PC-9 (cell line): ENCODE data around the gene FIGN. TPM values are rescaled to one million over a fixed set of nuclear protein-coding genes. Genes with fewer than 3 reads are reported as not detected.

Experiments used
- BruUV-seq: library from RNA; stranded (reverse); fragments of 400-500 nt; replicated peaks from 2 replicates; lab custom pipeline; 2021; lab: Mats Ljungman, UMichigan
- CTCF ChIA-PET: fragments of 300-600 bp; sonication (Branson Sonifier 250); formaldehyde crosslinking; loops from one replicate; lab custom pipeline; 2022; ENCODE audit warnings: antibody characterized with exemption; lab: Charles Lee
- POLR2A ChIA-PET: fragments of 300-600 bp; sonication (Branson Sonifier 250); formaldehyde crosslinking; loops from one replicate; lab custom pipeline; 2022; ENCODE audit warnings: antibody characterized with exemption; ENCODE audit not compliant: unreplicated experiment; lab: Charles Lee
- DNase-seq, 2 experiments: peaks; one replicate each; pipeline versions ENCODE4 v3.0.0 to v3.0.0-alpha.2; 2015 to 2022; ENCODE audit warnings: mixed read lengths in 1 of 2
- H2AFZ ChIP-seq: fragments of 200-600 bp; sonication (generic); 2 replicates; pipeline ENCODE4 v1.8.1; 2017; ENCODE audit warnings: antibody characterized with exemption
- H3F3A ChIP-seq: fragments of 200-600 bp; sonication (generic); 2 replicates; pipeline ENCODE4 v1.8.1; 2017; ENCODE audit warnings: antibody characterized with exemption, mild to moderate bottlenecking, low read depth; ENCODE audit not compliant: insufficient read depth
- H3K27ac ChIP-seq: fragments of 200-600 bp; sonication (generic); 2 replicates; pipeline ENCODE4 v1.6.1; 2016; ENCODE audit warnings: mixed run types
- H3K27me3 ChIP-seq: fragments of 200-600 bp; sonication (generic); 2 replicates; pipeline ENCODE4 v1.6.1; 2016; ENCODE audit warnings: low read depth, mixed run types; ENCODE audit not compliant: insufficient read depth
- H3K36me3 ChIP-seq: fragments of 200-600 bp; sonication (generic); 2 replicates; pipeline ENCODE4 v1.6.1; 2016; ENCODE audit warnings: low read depth, mixed run types
- H3K4me1 ChIP-seq: fragments of 200-600 bp; sonication (generic); replicated peaks from 2 replicates; pipeline ENCODE4 v1.6.1; 2016; ENCODE audit warnings: mixed run types; ENCODE audit not compliant: insufficient read depth
- H3K4me2 ChIP-seq: fragments of 200-600 bp; sonication (generic); 2 replicates; pipeline ENCODE4 v1.6.1; 2017; ENCODE audit warnings: mixed run types
- H3K4me3 ChIP-seq: fragments of 200-600 bp; sonication (generic); 2 replicates; pipeline ENCODE4 v1.6.1; 2016; ENCODE audit warnings: mixed run types
- H3K79me2 ChIP-seq: fragments of 200-600 bp; sonication (generic); 2 replicates; pipeline ENCODE4 v1.6.1; 2017; ENCODE audit warnings: low read depth, mixed run types
- H3K9me2 ChIP-seq: fragments of 200-600 bp; sonication (generic); 2 replicates; pipeline ENCODE4 v1.8.1; 2017; ENCODE audit warnings: mild to moderate bottlenecking; ENCODE audit not compliant: insufficient read depth
- H3K9me3 ChIP-seq: fragments of 200-600 bp; sonication (generic); 2 replicates; pipeline ENCODE4 v1.8.1; 2016; ENCODE audit warnings: low read depth; ENCODE audit not compliant: insufficient read depth
- H4K20me1 ChIP-seq: fragments of 200-600 bp; sonication (generic); 2 replicates; pipeline ENCODE4 v1.8.1; 2017; ENCODE audit not compliant: insufficient read depth
- CTCF ChIP-seq: fragments of 200-600 bp; sonication (generic); conservative IDR thresholded peaks from 2 replicates; pipeline ENCODE4 v1.6.1; 2017; ENCODE audit warnings: mixed run types, antibody characterized with exemption, mild to moderate bottlenecking, moderate library complexity
- EZH2 ChIP-seq: fragments of 200-600 bp; sonication (generic); IDR thresholded peaks from 2 replicates; pipeline ENCODE4 v1.8.0; 2017; ENCODE audit warnings: antibody characterized with exemption, low read depth
- intact Hi-C: fragments of 100-400 bp; cut with micrococcal nuclease; formaldehyde crosslinking; loops from one replicate; pipeline ENCODE4 v1.10.0; 2022; ENCODE audit not compliant: unreplicated experiment
- total RNA-seq: library from RNA; stranded (reverse); gene quantifications from 2 replicates; pipeline ENCODE4 v1.2.3, GENCODE V29; 2021

The FIGN gene
- total RNA-seq, 1 experiment from 2014 or later, result 7.4 TPM

- Histone ChIP-seq H3K4me1 (peaks cover 10% of the 10 kb centered on the region; the same call in 1 of the 2 replicates), H3K79me2 (no peaks in the 10 kb centered on the region), H3K36me3 (no peaks in the 10 kb centered on the region), H4K20me1 (no peaks in the 10 kb centered on the region), H2AFZ (no peak overlapping the region), H3K9me3 (no peaks in the 10 kb centered on the region), H3K4me3 (no peak overlapping the region), H3K27ac (no peak overlapping the region), H3K4me2 (peak overlapping the region; percentile 26; the same call in 1 of the 2 replicates), H3K9me2 (no peaks in the 10 kb centered on the region), H3F3A (no peaks in the 10 kb centered on the region), H3K27me3 (no peaks in the 10 kb centered on the region)
- TF ChIP-seq EZH2, result no peak
- no TSS peak for BruUV-seq
- ChIA-PET CTCF (no interaction called here), POLR2A (no interaction called here)
- peak in 1 of 2 experiments; percentile 55 for DNase-seq
- intact Hi-C loops, result loop anchor here (10.0 kb wide), 1 partner anchor 92 kb away; no protein-coding TSS in a partner anchor
Observed at GRCh38 chr2:163682695-163683094, 53.1 kb downstream of the FIGN start.

- no peak overlapping the region for H3K27ac ChIP-seq
- intact Hi-C loops, result loop anchor here (10.0 kb wide), 1 partner anchor 93 kb away; no protein-coding TSS in a partner anchor
- H3K9me3 ChIP-seq, result no peaks in the 10 kb centered on the region
- DNase-seq, result no peak
- H3K36me3 ChIP-seq, result no peaks in the 10 kb centered on the region
- H3K4me2 ChIP-seq, result no peak overlapping the region
- ChIA-PET CTCF (no interaction called here), POLR2A (no interaction called here)
- TF ChIP-seq CTCF (no peak), EZH2 (no peak)
- H3F3A ChIP-seq, result no peaks in the 10 kb centered on the region
- H3K27me3 ChIP-seq, result no peaks in the 10 kb centered on the region
- H2AFZ ChIP-seq, result no peak overlapping the region
- H4K20me1 ChIP-seq, result no peaks in the 10 kb centered on the region
- H3K4me3 ChIP-seq, result no peak overlapping the region
- H3K9me2 ChIP-seq, result no peaks in the 10 kb centered on the region
- no TSS peak for BruUV-seq
- H3K79me2 ChIP-seq, result no peaks in the 10 kb centered on the region
- peaks cover 10% of the 10 kb centered on the region; the same call in 1 of the 2 replicates for H3K4me1 ChIP-seq
Observed at GRCh38 chr2:163681745-163682144, 54.1 kb downstream of the FIGN start.

GRCh38 chr2:163675388-163675787, 60.4 kb downstream of the FIGN start:
- intact Hi-C loops, result no loop called here
- no peak overlapping the region for H3K4me2 ChIP-seq
- H3K36me3 ChIP-seq, result no peaks in the 10 kb centered on the region
- H3K9me3 ChIP-seq, result no peaks in the 10 kb centered on the region
- H3K4me1 ChIP-seq, result no peaks in the 10 kb centered on the region
- no peaks in the 10 kb centered on the region for H4K20me1 ChIP-seq
- H3K9me2 ChIP-seq, result no peaks in the 10 kb centered on the region
- no peaks in the 10 kb centered on the region for H3F3A ChIP-seq
- no TSS peak for BruUV-seq
- H3K4me3 ChIP-seq, result no peak overlapping the region
- no peak overlapping the region for H2AFZ ChIP-seq
- POLR2A ChIA-PET, result no interaction called here
- H3K79me2 ChIP-seq, result no peaks in the 10 kb centered on the region
- CTCF ChIA-PET, result no interaction called here
- no peak overlapping the region for H3K27ac ChIP-seq
- no peak for DNase-seq
- H3K27me3 ChIP-seq, result no peaks in the 10 kb centered on the region
- TF ChIP-seq EZH2 (no peak), CTCF (no peak)

GRCh38 chr2:163673522-163673921, 62.3 kb downstream of the FIGN start:
- intact Hi-C loops, result no loop called here

More at GRCh38 chr2:163673522-163673921, 62.3 kb downstream of the FIGN start:
- Histone ChIP-seq H3K4me2 (no peak overlapping the region), H3K36me3 (no peaks in the 10 kb centered on the region), H4K20me1 (no peaks in the 10 kb centered on the region), H3K79me2 (no peaks in the 10 kb centered on the region), H3K27ac (no peak overlapping the region), H3F3A (no peaks in the 10 kb centered on the region), H2AFZ (no peak overlapping the region), H3K4me3 (no peak overlapping the region), H3K27me3 (no peaks in the 10 kb centered on the region), H3K4me1 (no peaks in the 10 kb centered on the region), H3K9me3 (no peaks in the 10 kb centered on the region), H3K9me2 (no peaks in the 10 kb centered on the region)
- ChIA-PET CTCF (no interaction called here), POLR2A (interaction anchor here (0.6 kb wide), 1 partner anchor 10 kb away, joined by 3 read pairs; no protein-coding TSS in a partner anchor)
- no peak for TF ChIP-seq CTCF
- TF ChIP-seq EZH2, result no peak
- BruUV-seq, result no TSS peak
- DNase-seq, result no peak
